Lower leg skin (tissue), 3 donors: ENCODE data around the gene NBDY.

ENCODE experiments used
- POLR2A ChIP-seq, 2 donors: fragments of 450-650 bp; IDR thresholded peaks; one replicate each; pipeline ENCODE4 v1.6.1; 2016 to 2017; ENCODE audit warnings: antibody characterized with exemption in 2 of 2, mild to moderate bottlenecking in 1 of 2, moderate library complexity in 1 of 2
- TF ChIP-seq, protein P1 (sequence below), 3 donors: fragments of 450-650 bp; IDR thresholded peaks; one replicate each; pipeline ENCODE4 v1.5.1; 2016; ENCODE audit warnings: antibody characterized with exemption in 3 of 3, mild to moderate bottlenecking in 3 of 3, moderate library complexity in 2 of 3

DNA sequence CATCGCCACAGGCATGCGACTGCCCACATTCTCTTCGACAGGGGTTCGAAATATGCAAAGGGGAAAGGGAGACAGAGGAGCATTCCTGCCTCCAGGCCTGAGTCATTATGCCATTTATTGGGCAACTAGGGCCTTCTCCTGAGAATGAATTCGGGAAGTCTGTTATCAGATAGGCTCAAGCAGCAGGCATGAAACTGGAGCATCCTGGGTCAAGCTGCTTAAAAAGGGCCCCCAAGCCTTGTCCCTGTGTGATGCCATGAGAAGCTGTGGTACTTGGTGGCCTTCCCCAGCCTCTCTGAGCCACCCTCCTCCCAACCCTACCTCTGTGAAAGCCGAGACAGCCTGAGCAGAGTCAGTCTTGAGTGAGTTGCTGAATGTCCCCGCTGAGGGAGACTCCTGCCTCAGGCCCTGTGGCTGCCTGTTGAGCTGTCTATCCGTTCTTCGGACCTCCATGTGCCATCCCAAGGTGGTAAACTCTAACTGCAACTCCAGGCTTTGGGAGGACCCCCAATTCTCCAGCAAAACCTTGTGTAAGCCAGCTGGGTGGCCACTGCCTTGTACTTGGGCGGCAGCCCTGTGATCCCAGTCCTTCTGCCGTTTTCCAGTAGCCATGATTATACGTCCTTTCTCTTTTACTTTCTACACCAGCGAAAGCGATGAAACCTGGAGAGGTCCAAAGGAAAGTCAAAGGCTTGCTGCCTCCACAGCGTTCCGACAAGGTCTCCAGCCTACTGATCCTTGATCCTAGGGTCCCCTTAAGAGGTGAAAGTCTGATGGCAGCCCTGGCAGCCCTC is 37.7 kb downstream of the NBDY start:
- TF ChIP-seq, protein P1, sequence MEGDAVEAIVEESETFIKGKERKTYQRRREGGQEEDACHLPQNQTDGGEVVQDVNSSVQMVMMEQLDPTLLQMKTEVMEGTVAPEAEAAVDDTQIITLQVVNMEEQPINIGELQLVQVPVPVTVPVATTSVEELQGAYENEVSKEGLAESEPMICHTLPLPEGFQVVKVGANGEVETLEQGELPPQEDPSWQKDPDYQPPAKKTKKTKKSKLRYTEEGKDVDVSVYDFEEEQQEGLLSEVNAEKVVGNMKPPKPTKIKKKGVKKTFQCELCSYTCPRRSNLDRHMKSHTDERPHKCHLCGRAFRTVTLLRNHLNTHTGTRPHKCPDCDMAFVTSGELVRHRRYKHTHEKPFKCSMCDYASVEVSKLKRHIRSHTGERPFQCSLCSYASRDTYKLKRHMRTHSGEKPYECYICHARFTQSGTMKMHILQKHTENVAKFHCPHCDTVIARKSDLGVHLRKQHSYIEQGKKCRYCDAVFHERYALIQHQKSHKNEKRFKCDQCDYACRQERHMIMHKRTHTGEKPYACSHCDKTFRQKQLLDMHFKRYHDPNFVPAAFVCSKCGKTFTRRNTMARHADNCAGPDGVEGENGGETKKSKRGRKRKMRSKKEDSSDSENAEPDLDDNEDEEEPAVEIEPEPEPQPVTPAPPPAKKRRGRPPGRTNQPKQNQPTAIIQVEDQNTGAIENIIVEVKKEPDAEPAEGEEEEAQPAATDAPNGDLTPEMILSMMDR (IDR thresholded peaks at IDR 0.05), result no peak
- TF ChIP-seq POLR2A (IDR thresholded peaks at IDR 0.05), result no peak
